ENCODE data around the gene KTN1. TPM values are rescaled to one million over a fixed set of nuclear protein-coding genes. Genes with fewer than 3 reads are reported as not detected.
A peak's percentile ranks its signal among the peaks of the same experiment; 100 is the strongest.

Gene KTN1
- total RNA-seq, 1 experiment from 2014 or later: 212 TPM

GRCh38 chr14:55593698-55594097 lies 13.7 kb downstream of the KTN1 start:
- H3K36me3 ChIP-seq (ENCODE audit: insufficient read depth, low read length): peaks cover 14% of the 10 kb centered on the region; the same call in 1 of the 2 replicates
- H3K27ac ChIP-seq (ENCODE audit: low read length): no peak overlapping the region
- H4K20me1 ChIP-seq (ENCODE audit: insufficient read depth, low read depth, low read length): no peaks in the 10 kb centered on the region; the same call in 1 of the 2 replicates
- H3K79me2 ChIP-seq (ENCODE audit: low read length): peaks cover 98% of the 10 kb centered on the region
- H3K27me3 ChIP-seq (ENCODE audit: low read length): no peaks in the 10 kb centered on the region
- no peaks in the 10 kb centered on the region for H3K9me3 ChIP-seq (ENCODE audit: low read length)
- no peak for DNase-seq
- H3K9ac ChIP-seq (ENCODE audit: low read length): no peak overlapping the region
- no peak overlapping the region for H3K4me3 ChIP-seq (ENCODE audit: low read length)
- H3K9me2 ChIP-seq (replicated peaks; ENCODE audit: insufficient read depth, low read length): no peaks in the 10 kb centered on the region
- H2AFZ ChIP-seq (ENCODE audit: low read length): no peak overlapping the region
- H3K4me2 ChIP-seq (ENCODE audit: low read depth, low read length, poor library complexity, severe bottlenecking): no peak overlapping the region
- peaks cover 17% of the 10 kb centered on the region for H3K4me1 ChIP-seq (ENCODE audit: low read length)

GRCh38 chr14:55599250-55599879 lies 19.4 kb downstream of the KTN1 start:
- no peak overlapping the region for H3K4me2 ChIP-seq (ENCODE audit: low read depth, low read length, poor library complexity, severe bottlenecking)
- H3K36me3 ChIP-seq (ENCODE audit: insufficient read depth, low read length): peaks cover 18% of the 10 kb centered on the region; the same call in 1 of the 2 replicates
- H3K27me3 ChIP-seq (ENCODE audit: low read length): no peaks in the 10 kb centered on the region
- no peaks in the 10 kb centered on the region for H3K4me1 ChIP-seq (ENCODE audit: low read length)
- no peaks in the 10 kb centered on the region for H3K9me3 ChIP-seq (ENCODE audit: low read length)
- peaks cover 10% of the 10 kb centered on the region; the same call in 1 of the 2 replicates for H4K20me1 ChIP-seq (ENCODE audit: insufficient read depth, low read depth, low read length)
- H3K9ac ChIP-seq (ENCODE audit: low read length): no peak overlapping the region
- H3K4me3 ChIP-seq (ENCODE audit: low read length): no peak overlapping the region
- H3K9me2 ChIP-seq (replicated peaks; ENCODE audit: insufficient read depth, low read length): no peaks in the 10 kb centered on the region
- H3K79me2 ChIP-seq (ENCODE audit: low read length): peaks cover 98% of the 10 kb centered on the region
- H2AFZ ChIP-seq (ENCODE audit: low read length): no peak overlapping the region
- DNase-seq: no peak
- no peak overlapping the region for H3K27ac ChIP-seq (ENCODE audit: low read length)

GRCh38 chr14:55600784-55601561 lies 21.0 kb downstream of the KTN1 start:
- Histone ChIP-seq H3K79me2 (ENCODE audit: low read length) (peaks cover 100% of the 10 kb centered on the region), H3K9me3 (ENCODE audit: low read length) (no peaks in the 10 kb centered on the region), H3K9me2 (replicated peaks; ENCODE audit: insufficient read depth, low read length) (no peaks in the 10 kb centered on the region), H3K4me3 (ENCODE audit: low read length) (no peak overlapping the region), H3K27ac (ENCODE audit: low read length) (no peak overlapping the region), H3K4me1 (ENCODE audit: low read length) (peaks cover 12% of the 10 kb centered on the region), H3K27me3 (ENCODE audit: low read length) (no peaks in the 10 kb centered on the region), H2AFZ (ENCODE audit: low read length) (no peak overlapping the region), H3K9ac (ENCODE audit: low read length) (no peak overlapping the region), H4K20me1 (ENCODE audit: insufficient read depth, low read depth, low read length) (peaks cover 10% of the 10 kb centered on the region; the same call in 1 of the 2 replicates), H3K36me3 (ENCODE audit: insufficient read depth, low read length) (peaks cover 19% of the 10 kb centered on the region; the same call in 1 of the 2 replicates), H3K4me2 (ENCODE audit: low read depth, low read length, poor library complexity, severe bottlenecking) (no peak overlapping the region)
- no peak for DNase-seq

GRCh38 chr14:55603401-55603953 lies 23.5 kb downstream of the KTN1 start:
- no peak overlapping the region for H2AFZ ChIP-seq (ENCODE audit: low read length)
- H4K20me1 ChIP-seq (ENCODE audit: insufficient read depth, low read depth, low read length): peaks cover 10% of the 10 kb centered on the region; the same call in 1 of the 2 replicates
- no peak overlapping the region for H3K27ac ChIP-seq (ENCODE audit: low read length)
- no peaks in the 10 kb centered on the region for H3K27me3 ChIP-seq (ENCODE audit: low read length)
- DNase-seq: no peak
- no peak overlapping the region for H3K4me3 ChIP-seq (ENCODE audit: low read length)
- peaks cover 100% of the 10 kb centered on the region for H3K79me2 ChIP-seq (ENCODE audit: low read length)
- no peak overlapping the region for H3K9ac ChIP-seq (ENCODE audit: low read length)
- H3K4me2 ChIP-seq (ENCODE audit: low read depth, low read length, poor library complexity, severe bottlenecking): no peak overlapping the region
- H3K36me3 ChIP-seq (ENCODE audit: insufficient read depth, low read length): peaks cover 15% of the 10 kb centered on the region; the same call in 1 of the 2 replicates
- peaks cover 29% of the 10 kb centered on the region for H3K4me1 ChIP-seq (ENCODE audit: low read length)
- H3K9me3 ChIP-seq (ENCODE audit: low read length): no peaks in the 10 kb centered on the region
- H3K9me2 ChIP-seq (replicated peaks; ENCODE audit: insufficient read depth, low read length): no peaks in the 10 kb centered on the region

- H3K27ac ChIP-seq (ENCODE audit: low read length): no peak overlapping the region
- H3K9ac ChIP-seq (ENCODE audit: low read length): no peak overlapping the region
- H3K27me3 ChIP-seq (ENCODE audit: low read length): no peaks in the 10 kb centered on the region
- H3K9me3 ChIP-seq (ENCODE audit: low read length): no peaks in the 10 kb centered on the region
- peaks cover 100% of the 10 kb centered on the region for H3K79me2 ChIP-seq (ENCODE audit: low read length)
- no peak overlapping the region for H3K4me3 ChIP-seq (ENCODE audit: low read length)
- H2AFZ ChIP-seq (ENCODE audit: low read length): no peak overlapping the region
- H3K4me1 ChIP-seq (ENCODE audit: low read length): peaks cover 32% of the 10 kb centered on the region
- H3K9me2 ChIP-seq (replicated peaks; ENCODE audit: insufficient read depth, low read length): no peaks in the 10 kb centered on the region
- DNase-seq: no peak
- peaks cover 15% of the 10 kb centered on the region; the same call in 1 of the 2 replicates for H3K36me3 ChIP-seq (ENCODE audit: insufficient read depth, low read length)
- H3K4me2 ChIP-seq (ENCODE audit: low read depth, low read length, poor library complexity, severe bottlenecking): no peak overlapping the region
- peaks cover 10% of the 10 kb centered on the region; the same call in 1 of the 2 replicates for H4K20me1 ChIP-seq (ENCODE audit: insufficient read depth, low read depth, low read length)
These were observed 24.5 kb downstream of the KTN1 start for GRCh38 chr14:55604488-55604887.

- DNase-seq: no peak
- peaks cover 10% of the 10 kb centered on the region; the same call in 1 of the 2 replicates for H4K20me1 ChIP-seq (ENCODE audit: insufficient read depth, low read depth, low read length)
- H3K4me1 ChIP-seq (ENCODE audit: low read length): peaks cover 35% of the 10 kb centered on the region
- H3K36me3 ChIP-seq (ENCODE audit: insufficient read depth, low read length): peaks cover 15% of the 10 kb centered on the region; the same call in 1 of the 2 replicates
- H3K79me2 ChIP-seq (ENCODE audit: low read length): peaks cover 100% of the 10 kb centered on the region
- H3K27ac ChIP-seq (ENCODE audit: low read length): no peak overlapping the region
- no peak overlapping the region for H2AFZ ChIP-seq (ENCODE audit: low read length)
- H3K9me3 ChIP-seq (ENCODE audit: low read length): no peaks in the 10 kb centered on the region
- H3K9ac ChIP-seq (ENCODE audit: low read length): no peak overlapping the region
- H3K4me3 ChIP-seq (ENCODE audit: low read length): no peak overlapping the region
- H3K27me3 ChIP-seq (ENCODE audit: low read length): no peaks in the 10 kb centered on the region
- no peaks in the 10 kb centered on the region for H3K9me2 ChIP-seq (replicated peaks; ENCODE audit: insufficient read depth, low read length)
- H3K4me2 ChIP-seq (ENCODE audit: low read depth, low read length, poor library complexity, severe bottlenecking): no peak overlapping the region
These were observed 25.0 kb downstream of the KTN1 start for GRCh38 chr14:55604900-55605418.

GRCh38 chr14:55605793-55606192 lies 25.8 kb downstream of the KTN1 start:
- Histone ChIP-seq H3K9me2 (replicated peaks; ENCODE audit: insufficient read depth, low read length) (no peaks in the 10 kb centered on the region), H3K4me1 (ENCODE audit: low read length) (peaks cover 43% of the 10 kb centered on the region), H4K20me1 (ENCODE audit: insufficient read depth, low read depth, low read length) (peaks cover 10% of the 10 kb centered on the region; the same call in 1 of the 2 replicates), H3K27me3 (ENCODE audit: low read length) (no peaks in the 10 kb centered on the region), H3K27ac (ENCODE audit: low read length) (peak overlapping the region; percentile 14; the same call in 1 of the 2 replicates), H3K36me3 (ENCODE audit: insufficient read depth, low read length) (peaks cover 15% of the 10 kb centered on the region; the same call in 1 of the 2 replicates), H2AFZ (ENCODE audit: low read length) (no peak overlapping the region), H3K4me2 (ENCODE audit: low read depth, low read length, poor library complexity, severe bottlenecking) (peak overlapping the region; percentile 6), H3K4me3 (ENCODE audit: low read length) (no peak overlapping the region), H3K9me3 (ENCODE audit: low read length) (no peaks in the 10 kb centered on the region), H3K79me2 (ENCODE audit: low read length) (peaks cover 100% of the 10 kb centered on the region), H3K9ac (ENCODE audit: low read length) (no peak overlapping the region)
- DNase-seq: no peak

- H3K36me3 ChIP-seq (ENCODE audit: insufficient read depth, low read length): peaks cover 18% of the 10 kb centered on the region; the same call in 1 of the 2 replicates
- H3K4me1 ChIP-seq (ENCODE audit: low read length): peaks cover 59% of the 10 kb centered on the region
- H3K9me3 ChIP-seq (ENCODE audit: low read length): no peaks in the 10 kb centered on the region
- H3K27ac ChIP-seq (ENCODE audit: low read length): no peak overlapping the region
- DNase-seq: no peak
- no peak overlapping the region for H3K4me3 ChIP-seq (ENCODE audit: low read length)
- no peak overlapping the region for H3K9ac ChIP-seq (ENCODE audit: low read length)
- H4K20me1 ChIP-seq (ENCODE audit: insufficient read depth, low read depth, low read length): peaks cover 6% of the 10 kb centered on the region; the same call in 1 of the 2 replicates
- H3K9me2 ChIP-seq (replicated peaks; ENCODE audit: insufficient read depth, low read length): no peaks in the 10 kb centered on the region
- no peak overlapping the region for H2AFZ ChIP-seq (ENCODE audit: low read length)
- no peaks in the 10 kb centered on the region for H3K27me3 ChIP-seq (ENCODE audit: low read length)
- no peak overlapping the region for H3K4me2 ChIP-seq (ENCODE audit: low read depth, low read length, poor library complexity, severe bottlenecking)
- peaks cover 100% of the 10 kb centered on the region for H3K79me2 ChIP-seq (ENCODE audit: low read length)
These were observed 27.4 kb downstream of the KTN1 start for GRCh38 chr14:55607386-55607785.
